ENCODE measurements around the gene G6PC2.

GRCh38 chr2:168916331-168916675, 15.2 kb downstream of the G6PC2 start:
- TF ChIP-seq TP53 (CRISPR knock-in tag; IDR thresholded peaks at IDR 0.05) (no peak), CREB1 (CRISPR knock-in tag; IDR thresholded peaks at IDR 0.05) (no peak)
- TF ChIP-seq, protein P1, sequence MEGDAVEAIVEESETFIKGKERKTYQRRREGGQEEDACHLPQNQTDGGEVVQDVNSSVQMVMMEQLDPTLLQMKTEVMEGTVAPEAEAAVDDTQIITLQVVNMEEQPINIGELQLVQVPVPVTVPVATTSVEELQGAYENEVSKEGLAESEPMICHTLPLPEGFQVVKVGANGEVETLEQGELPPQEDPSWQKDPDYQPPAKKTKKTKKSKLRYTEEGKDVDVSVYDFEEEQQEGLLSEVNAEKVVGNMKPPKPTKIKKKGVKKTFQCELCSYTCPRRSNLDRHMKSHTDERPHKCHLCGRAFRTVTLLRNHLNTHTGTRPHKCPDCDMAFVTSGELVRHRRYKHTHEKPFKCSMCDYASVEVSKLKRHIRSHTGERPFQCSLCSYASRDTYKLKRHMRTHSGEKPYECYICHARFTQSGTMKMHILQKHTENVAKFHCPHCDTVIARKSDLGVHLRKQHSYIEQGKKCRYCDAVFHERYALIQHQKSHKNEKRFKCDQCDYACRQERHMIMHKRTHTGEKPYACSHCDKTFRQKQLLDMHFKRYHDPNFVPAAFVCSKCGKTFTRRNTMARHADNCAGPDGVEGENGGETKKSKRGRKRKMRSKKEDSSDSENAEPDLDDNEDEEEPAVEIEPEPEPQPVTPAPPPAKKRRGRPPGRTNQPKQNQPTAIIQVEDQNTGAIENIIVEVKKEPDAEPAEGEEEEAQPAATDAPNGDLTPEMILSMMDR (IDR thresholded peaks at IDR 0.05), result no peak
